ENCODE data around the gene GIMAP5.

GIMAP5 gene

GRCh38 chr7:150780292-150780691, 43.1 kb downstream of the GIMAP5 start:
- Mint-ChIP-seq H3K27me3 (no peaks in the 10 kb centered on the region), H3K27ac (no peak overlapping the region), H3K4me1 (peaks cover 12% of the 10 kb centered on the region), H3K36me3 (no peaks in the 10 kb centered on the region), H3K4me3 (no peak overlapping the region), H3K9me3 (no peaks in the 10 kb centered on the region)

DNA sequence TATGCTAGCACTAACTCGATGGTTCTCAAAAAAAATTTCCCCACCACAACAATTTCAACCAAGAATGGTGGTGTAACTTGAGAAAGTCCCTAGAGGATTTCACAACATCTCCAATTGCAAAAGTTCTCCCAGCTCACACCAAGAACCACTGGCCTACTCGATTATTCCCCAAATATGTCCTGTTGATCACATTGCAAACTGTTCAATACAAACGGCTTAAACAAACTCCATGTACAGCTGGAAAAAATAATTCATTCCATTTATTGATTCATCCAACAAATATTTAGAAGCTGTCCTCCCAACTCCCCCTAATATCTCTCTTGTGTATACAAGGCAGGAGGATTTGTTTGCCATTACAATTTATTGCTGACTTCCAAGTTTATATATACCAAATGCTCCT, 43.9 kb downstream of the GIMAP5 start:
- Mint-ChIP-seq H3K27ac (no peak overlapping the region), H3K36me3 (no peaks in the 10 kb centered on the region), H3K4me3 (no peak overlapping the region), H3K4me1 (peaks cover 17% of the 10 kb centered on the region), H3K27me3 (peaks cover 2% of the 10 kb centered on the region), H3K9me3 (no peaks in the 10 kb centered on the region)

DNA sequence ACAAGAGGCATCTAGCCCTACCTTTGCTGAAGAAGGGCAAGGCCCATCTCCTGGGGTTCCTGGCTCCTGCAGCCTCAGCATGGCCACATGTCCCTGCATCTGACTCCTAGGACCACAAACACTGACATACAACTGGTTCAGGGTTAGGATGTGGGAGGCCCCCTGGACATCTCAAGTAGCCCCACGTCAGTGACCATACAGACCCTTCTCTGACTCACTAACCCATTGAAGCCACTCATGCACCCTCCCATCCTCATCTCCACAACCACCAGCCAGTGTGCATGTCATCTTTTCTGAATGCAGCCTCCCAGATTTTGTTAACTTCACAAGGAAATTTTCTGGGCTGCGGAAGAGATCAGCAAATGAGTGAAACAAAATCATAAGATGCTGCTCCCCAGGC, 44.7 kb downstream of the GIMAP5 start:
- Mint-ChIP-seq H3K36me3 (no peaks in the 10 kb centered on the region), H3K9me3 (no peaks in the 10 kb centered on the region), H3K4me3 (no peak overlapping the region), H3K4me1 (peaks cover 18% of the 10 kb centered on the region), H3K27me3 (peaks cover 2% of the 10 kb centered on the region), H3K27ac (no peak overlapping the region)

DNA sequence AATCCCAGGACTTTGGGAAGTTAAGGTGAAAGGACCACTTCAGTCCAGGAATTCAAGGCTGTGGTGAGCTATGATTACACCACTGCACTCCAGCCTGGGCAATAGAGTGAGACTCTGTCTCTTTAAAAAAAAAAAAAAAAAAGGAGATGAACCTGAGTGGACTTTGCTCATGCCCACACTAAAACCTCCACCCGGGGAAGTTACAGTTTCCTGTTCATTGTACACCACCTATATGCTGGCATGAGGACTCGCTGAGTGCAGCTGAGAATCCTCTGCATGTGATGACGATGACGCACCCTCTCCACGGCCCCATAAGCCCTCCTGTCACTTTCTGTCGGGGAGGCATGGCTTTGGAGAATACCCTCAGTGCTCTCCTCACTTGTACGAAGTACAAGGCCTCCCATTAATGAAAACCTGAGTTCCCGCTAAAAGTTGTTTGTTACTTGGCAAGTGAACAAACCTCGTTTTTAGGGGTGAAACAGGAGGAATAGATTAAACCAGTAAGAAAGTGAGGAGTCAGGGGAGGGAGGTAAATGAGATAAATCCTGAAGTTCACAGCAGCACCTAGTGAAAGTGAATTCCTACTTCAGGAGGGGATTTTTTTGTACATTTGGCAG, 47.0 kb downstream of the GIMAP5 start:
- Mint-ChIP-seq H3K27me3 (peaks cover 2% of the 10 kb centered on the region), H3K36me3 (no peaks in the 10 kb centered on the region), H3K4me1 (peaks cover 6% of the 10 kb centered on the region), H3K27ac (no peak overlapping the region), H3K9me3 (no peaks in the 10 kb centered on the region), H3K4me3 (no peak overlapping the region)

GRCh38 chr7:150784954-150785353, 47.7 kb downstream of the GIMAP5 start:
- Mint-ChIP-seq H3K9me3 (no peaks in the 10 kb centered on the region), H3K36me3 (no peaks in the 10 kb centered on the region), H3K27ac (no peak overlapping the region), H3K4me1 (peaks cover 6% of the 10 kb centered on the region), H3K4me3 (no peak overlapping the region), H3K27me3 (peaks cover 2% of the 10 kb centered on the region)

- Mint-ChIP-seq H3K36me3 (no peaks in the 10 kb centered on the region), H3K4me1 (peaks cover 6% of the 10 kb centered on the region), H3K27ac (no peak overlapping the region), H3K9me3 (no peaks in the 10 kb centered on the region), H3K27me3 (peaks cover 2% of the 10 kb centered on the region), H3K4me3 (no peak overlapping the region)
Observed at GRCh38 chr7:150787321-150788281, 50.4 kb downstream of the GIMAP5 start.

DNA sequence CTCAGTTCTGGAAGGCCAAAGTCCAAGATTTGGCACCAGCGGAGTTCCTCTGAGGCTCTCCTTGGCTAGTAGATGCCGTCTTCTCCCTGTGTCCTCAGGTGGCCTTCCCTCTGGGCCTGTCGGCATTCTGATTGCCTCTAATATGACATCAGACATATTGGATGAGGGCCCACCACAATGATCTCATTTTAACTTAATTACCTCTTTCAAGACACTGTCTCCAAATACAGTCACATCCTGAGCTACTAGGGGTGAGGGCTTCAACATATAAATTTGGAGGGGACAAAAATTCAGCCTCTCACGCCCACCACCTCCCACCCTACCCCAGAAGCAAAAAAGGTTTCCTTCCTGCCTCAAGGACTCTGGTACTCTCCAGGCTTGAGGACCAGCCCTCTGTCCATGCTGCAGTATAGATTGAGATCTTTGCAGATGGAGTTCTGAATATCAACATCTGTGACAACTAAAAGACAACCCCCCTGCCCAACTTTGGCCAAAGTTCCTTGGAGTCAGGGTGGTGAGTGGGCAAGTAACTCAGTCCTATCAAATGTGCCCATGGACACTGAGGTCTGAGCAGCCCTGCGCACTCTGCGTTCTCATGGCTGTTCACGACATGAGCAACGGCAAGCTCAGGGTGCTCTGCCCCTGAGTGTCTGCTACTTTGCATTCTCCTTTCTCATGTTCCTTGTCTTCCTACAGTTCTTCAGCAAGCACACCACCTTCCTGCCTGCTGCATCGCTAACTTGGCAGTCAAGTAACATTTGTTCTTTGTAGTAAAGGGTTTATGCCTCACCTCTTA, 51.5 kb downstream of the GIMAP5 start:
- Mint-ChIP-seq H3K9me3 (no peaks in the 10 kb centered on the region), H3K27ac (no peak overlapping the region), H3K27me3 (peaks cover 2% of the 10 kb centered on the region), H3K4me1 (peaks cover 6% of the 10 kb centered on the region), H3K4me3 (no peak overlapping the region), H3K36me3 (no peaks in the 10 kb centered on the region)

GRCh38 chr7:150790416-150791075, 53.3 kb downstream of the GIMAP5 start:
- no peak overlapping the region for H3K27ac Mint-ChIP-seq
- H3K4me1 Mint-ChIP-seq = peaks cover 6% of the 10 kb centered on the region
- no peaks in the 10 kb centered on the region for H3K36me3 Mint-ChIP-seq
- peaks cover 2% of the 10 kb centered on the region for H3K27me3 Mint-ChIP-seq
- H3K4me3 Mint-ChIP-seq = no peak overlapping the region
- no peaks in the 10 kb centered on the region for H3K9me3 Mint-ChIP-seq

GRCh38 chr7:150791304-150791703, 54.1 kb downstream of the GIMAP5 start:
- H3K27ac Mint-ChIP-seq = peak overlapping the region; percentile 19
- H3K9me3 Mint-ChIP-seq = no peaks in the 10 kb centered on the region
- H3K27me3 Mint-ChIP-seq = peaks cover 5% of the 10 kb centered on the region
- no peak overlapping the region for H3K4me3 Mint-ChIP-seq
- peaks cover 4% of the 10 kb centered on the region for H3K36me3 Mint-ChIP-seq
- no peaks in the 10 kb centered on the region for H3K4me1 Mint-ChIP-seq

DNA sequence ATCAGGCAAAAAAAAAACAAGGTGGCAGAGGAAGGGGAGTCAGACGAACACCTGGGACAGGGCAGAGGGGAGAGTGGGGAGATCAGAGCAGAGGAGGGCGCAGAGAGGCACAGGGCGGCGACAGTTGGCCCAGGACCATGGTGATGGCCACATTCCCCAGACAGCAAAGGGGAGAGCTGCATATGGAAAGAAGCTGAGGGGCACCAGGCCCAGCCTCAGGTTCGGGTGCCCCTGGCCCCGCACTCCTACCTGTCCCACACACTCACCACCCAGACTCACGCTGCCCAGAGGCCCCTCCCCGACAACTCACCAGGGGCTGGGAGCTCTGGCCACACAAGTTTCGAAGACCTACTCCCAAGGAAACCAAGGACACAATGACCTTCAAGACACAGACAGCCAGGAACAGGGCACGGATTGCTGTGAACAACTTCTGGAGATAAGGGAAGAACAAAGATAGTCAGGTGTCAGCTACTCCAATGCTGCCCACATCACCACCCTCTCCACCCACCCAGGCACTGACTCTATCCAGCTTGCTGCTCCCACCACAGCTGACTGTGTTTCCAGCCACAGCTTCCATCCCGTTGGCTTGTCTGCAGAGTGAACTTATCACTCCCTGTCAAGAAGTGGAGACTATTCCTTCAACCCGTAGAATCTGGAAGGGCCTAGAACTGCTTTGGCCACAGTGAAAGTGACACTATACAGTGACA, 54.7 kb downstream of the GIMAP5 start:
- Mint-ChIP-seq H3K4me1 (no peaks in the 10 kb centered on the region), H3K36me3 (peaks cover 5% of the 10 kb centered on the region), H3K4me3 (no peak overlapping the region), H3K27me3 (peaks cover 6% of the 10 kb centered on the region), H3K27ac (no peak overlapping the region), H3K9me3 (no peaks in the 10 kb centered on the region)

All from activated naive CD4-positive, alpha-beta T cell treated with anti-CD3 and anti-CD28 coated beads, Interleukin-2, amount 50 U/mL, for 24 hours (primary cell).